ENCODE measurements around the gene CDH22. TPM values are rescaled to one million over a fixed set of nuclear protein-coding genes. Genes with fewer than 3 reads are reported as not detected.

The CDH22 gene
- total and polyA plus RNA-seq, 4 donors, result 0.03 to 0.25 (median 0.09) TPM

- peaks cover 0 to 2% (median 0%) of the 10 kb centered on the region in 4 donors for H3K9me3 ChIP-seq (ENCODE audit: control insufficient read depth in 4 of 4, insufficient read depth in 3 of 4, low read length in 3 of 4)
- no peaks in the 10 kb centered on the region for H3K4me1 ChIP-seq (ENCODE audit: control insufficient read depth in 5 of 5, insufficient read depth in 5 of 5, low read length in 5 of 5)
- DNase-seq, result no peak
- H3K4me3 ChIP-seq, result no peak overlapping the region
- ATAC-seq (ENCODE audit: insufficient read depth, low FRiP score), result no peak
- H3K9ac ChIP-seq (ENCODE audit: insufficient read depth in 1 of 2, low read length in 2 of 2), result no peak overlapping the region
- 74 to 82% methylated on average over 3 of the region's 3 CpGs for WGBS, 2 donors
- no peaks in the 10 kb centered on the region for H3K36me3 ChIP-seq (ENCODE audit: control insufficient read depth in 4 of 4, insufficient read depth in 4 of 4, low read length in 4 of 4)
- TF ChIP-seq CTCF (IDR thresholded peaks at IDR 0.05; ENCODE audit: control extremely low read depth, extremely low read depth), result no peak
- no peak overlapping the region for H3K27ac ChIP-seq (ENCODE audit: low read depth in 1 of 2, low read length in 1 of 2)
- peaks cover 2 to 21% (median 5%) of the 10 kb centered on the region in 3 donors for H3K27me3 ChIP-seq (ENCODE audit: control insufficient read depth in 3 of 3, insufficient read depth in 3 of 3, low read length in 2 of 3)
Observed at GRCh38 chr20:46260480-46260879, 47.8 kb downstream of the CDH22 start.

DNA sequence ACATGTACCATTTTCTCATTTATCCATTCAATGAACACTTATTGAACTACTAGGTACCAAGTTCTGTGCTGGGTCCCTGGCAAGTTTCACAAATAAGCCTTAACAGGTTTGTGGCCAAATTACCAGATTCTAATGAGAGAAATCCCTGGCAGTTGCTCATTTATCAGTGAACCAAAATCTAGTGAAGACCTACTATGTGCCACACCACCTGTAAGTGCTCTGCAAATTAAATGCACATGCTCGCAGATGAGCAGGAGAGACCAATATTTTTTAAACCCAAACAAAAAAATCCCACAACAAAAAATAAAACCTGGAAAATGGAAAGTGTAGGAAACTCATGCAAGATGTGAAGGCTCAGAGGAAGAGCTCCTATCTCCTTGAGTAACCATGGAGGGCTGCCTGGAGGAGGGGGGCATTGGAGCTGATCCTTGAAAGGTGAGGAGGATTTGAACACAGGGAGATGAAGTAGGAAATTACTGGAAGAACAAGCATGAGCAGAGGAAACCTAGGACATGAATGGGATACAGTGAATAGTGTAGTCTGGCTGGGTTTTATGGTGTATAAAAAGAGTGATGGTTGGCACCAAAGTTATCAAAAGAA is 48.9 kb downstream of the CDH22 start:
- 92 to 94% methylated on average over 1 of the region's 1 CpG for WGBS, 2 donors
- no peak overlapping the region for H3K4me3 ChIP-seq
- no peaks in the 10 kb centered on the region for H3K9me3 ChIP-seq (ENCODE audit: control insufficient read depth in 4 of 4, insufficient read depth in 3 of 4, low read length in 3 of 4)
- ATAC-seq (ENCODE audit: insufficient read depth, low FRiP score) (no peak), DNase-seq (no peak)
- H3K36me3 ChIP-seq (ENCODE audit: control insufficient read depth in 4 of 4, insufficient read depth in 4 of 4, low read length in 4 of 4), result no peaks in the 10 kb centered on the region
- H3K4me1 ChIP-seq (ENCODE audit: control insufficient read depth in 5 of 5, insufficient read depth in 5 of 5, low read length in 5 of 5), result peaks cover 0 to 2% (median 0%) of the 10 kb centered on the region in 5 donors
- no peak overlapping the region for H3K9ac ChIP-seq (ENCODE audit: insufficient read depth in 1 of 2, low read length in 2 of 2)
- no peak overlapping the region for H3K27ac ChIP-seq (ENCODE audit: low read depth in 1 of 2, low read length in 1 of 2)
- no peak for TF ChIP-seq CTCF (IDR thresholded peaks at IDR 0.05; ENCODE audit: control extremely low read depth, extremely low read depth)
- H3K27me3 ChIP-seq (ENCODE audit: control insufficient read depth in 3 of 3, insufficient read depth in 3 of 3, low read length in 2 of 3), result peaks cover 2 to 16% (median 5%) of the 10 kb centered on the region in 3 donors

- no peak for TF ChIP-seq CTCF (IDR thresholded peaks at IDR 0.05; ENCODE audit: control extremely low read depth, extremely low read depth)
- Histone ChIP-seq H3K36me3 (ENCODE audit: control insufficient read depth in 4 of 4, insufficient read depth in 4 of 4, low read length in 4 of 4) (no peaks in the 10 kb centered on the region), H3K9me3 (ENCODE audit: control insufficient read depth in 4 of 4, insufficient read depth in 3 of 4, low read length in 3 of 4) (no peaks in the 10 kb centered on the region), H3K4me1 (ENCODE audit: control insufficient read depth in 5 of 5, insufficient read depth in 5 of 5, low read length in 5 of 5) (peaks cover 0 to 2% (median 0%) of the 10 kb centered on the region in 5 donors), H3K27me3 (ENCODE audit: control insufficient read depth in 3 of 3, insufficient read depth in 3 of 3, low read length in 2 of 3) (peaks cover 2 to 27% (median 14%) of the 10 kb centered on the region in 3 donors), H3K27ac (ENCODE audit: low read depth in 1 of 2, low read length in 1 of 2) (no peak overlapping the region), H3K4me3 (no peak overlapping the region), H3K9ac (ENCODE audit: insufficient read depth in 1 of 2, low read length in 2 of 2) (no peak overlapping the region)
- 75 to 80% methylated on average over 4 of the region's 4 CpGs for WGBS, 2 donors
- DNase-seq (no peak), ATAC-seq (ENCODE audit: insufficient read depth, low FRiP score) (no peak)
Observed at GRCh38 chr20:46257887-46258286, 50.4 kb downstream of the CDH22 start.

GRCh38 chr20:46256293-46256692 is 52.0 kb downstream of the CDH22 start:
- Histone ChIP-seq H3K4me3 (no peak overlapping the region), H3K27me3 (ENCODE audit: control insufficient read depth in 3 of 3, insufficient read depth in 3 of 3, low read length in 2 of 3) (peaks cover 2 to 38% (median 23%) of the 10 kb centered on the region in 3 donors), H3K4me1 (ENCODE audit: control insufficient read depth in 5 of 5, insufficient read depth in 5 of 5, low read length in 5 of 5) (peaks cover 0 to 2% (median 0%) of the 10 kb centered on the region in 5 donors), H3K9me3 (ENCODE audit: control insufficient read depth in 4 of 4, insufficient read depth in 3 of 4, low read length in 3 of 4) (no peaks in the 10 kb centered on the region), H3K9ac (ENCODE audit: insufficient read depth in 1 of 2, low read length in 2 of 2) (no peak overlapping the region), H3K27ac (ENCODE audit: low read depth in 1 of 2, low read length in 1 of 2) (no peak overlapping the region), H3K36me3 (ENCODE audit: control insufficient read depth in 4 of 4, insufficient read depth in 4 of 4, low read length in 4 of 4) (no peaks in the 10 kb centered on the region)
- TF ChIP-seq CTCF (IDR thresholded peaks at IDR 0.05; ENCODE audit: control extremely low read depth, extremely low read depth), result no peak
- DNase-seq (no peak), ATAC-seq (ENCODE audit: insufficient read depth, low FRiP score) (no peak)
- WGBS, 2 donors, result 52 to 72% methylated on average over 4 of the region's 4 CpGs

All from lung (tissue), 12 donors.